Fibroblast of the aortic adventitia (primary cell): Measurements from ENCODE around the gene MGLL. TPM values are rescaled to one million over a fixed set of nuclear protein-coding genes. Genes with fewer than 3 reads are reported as not detected.

Experiments used
- DNase-seq: peaks from one replicate; pipeline ENCODE4 v3.0.0-alpha.2; 2010; ENCODE audit warnings: low read depth
- H3K4me3 ChIP-seq: 2 replicates; pipeline ENCODE4 v1.5.1; 2011; ENCODE audit warnings: low read depth, mild to moderate bottlenecking, control low read depth, low read length, moderate library complexity
- CTCF ChIP-seq: IDR thresholded peaks from 2 replicates; pipeline ENCODE4 v1.5.1; 2011; ENCODE audit warnings: mild to moderate bottlenecking, low read length, control low read depth, inconsistent platforms; ENCODE audit not compliant: insufficient read depth
- total RNA-seq: library from RNA; depleted of rRNA; stranded (reverse); fragments of >200 nt; gene quantifications from 2 replicates; pipeline ENCODE4 v1.2.3, GENCODE V29; 2012; ENCODE audit warnings: low replicate concordance

Gene MGLL
- 8.3 and 25.8 TPM in 2 replicates for total RNA-seq

- TF ChIP-seq CTCF = peak; percentile 20
- peak; percentile 45 for DNase-seq
- peak within 1 kb of the TSS; percentile 81 for H3K4me3 ChIP-seq
Measured at GRCh38 chr3:127822041-127822681, at the start of gene MGLL. TSS of gene MGLL (minus strand) at chr3:127822515. CDS start at chr3:127822318, 197 bp downstream.

- H3K4me3 ChIP-seq = no peak overlapping the region
- TF ChIP-seq CTCF = no peak
- no peak for DNase-seq
Measured at GRCh38 chr3:127870156-127870555, 47.8 kb upstream of the MGLL start.

GRCh38 chr3:127867986-127868385 is 45.7 kb upstream of the MGLL start:
- no peak for TF ChIP-seq CTCF
- no peak for DNase-seq

GRCh38 chr3:127867412-127867811 is 45.1 kb upstream of the MGLL start:
- no peak for TF ChIP-seq CTCF
- H3K4me3 ChIP-seq = no peak overlapping the region
- no peak for DNase-seq

More at GRCh38 chr3:127867986-127868385, 45.7 kb upstream of the MGLL start:
- no peak overlapping the region for H3K4me3 ChIP-seq

GRCh38 chr3:127865941-127866340 is 43.6 kb upstream of the MGLL start:
- TF ChIP-seq CTCF = peak; percentile 11
- DNase-seq = peak; percentile 20
- no peak overlapping the region for H3K4me3 ChIP-seq

GRCh38 chr3:127860211-127860696 is 37.9 kb upstream of the MGLL start:
- DNase-seq = no peak
- H3K4me3 ChIP-seq = no peak overlapping the region
- no peak for TF ChIP-seq CTCF
